SHP77 treated with DMSO at 0.1 percent for 48 hours (cell line): ENCODE results near the gene POFUT2.

ENCODE experiments used
- DNase-seq: peaks from one replicate; lab custom pipeline; 2025; lab: John Stamatoyannopoulos, UW

Gene POFUT2

DNA sequence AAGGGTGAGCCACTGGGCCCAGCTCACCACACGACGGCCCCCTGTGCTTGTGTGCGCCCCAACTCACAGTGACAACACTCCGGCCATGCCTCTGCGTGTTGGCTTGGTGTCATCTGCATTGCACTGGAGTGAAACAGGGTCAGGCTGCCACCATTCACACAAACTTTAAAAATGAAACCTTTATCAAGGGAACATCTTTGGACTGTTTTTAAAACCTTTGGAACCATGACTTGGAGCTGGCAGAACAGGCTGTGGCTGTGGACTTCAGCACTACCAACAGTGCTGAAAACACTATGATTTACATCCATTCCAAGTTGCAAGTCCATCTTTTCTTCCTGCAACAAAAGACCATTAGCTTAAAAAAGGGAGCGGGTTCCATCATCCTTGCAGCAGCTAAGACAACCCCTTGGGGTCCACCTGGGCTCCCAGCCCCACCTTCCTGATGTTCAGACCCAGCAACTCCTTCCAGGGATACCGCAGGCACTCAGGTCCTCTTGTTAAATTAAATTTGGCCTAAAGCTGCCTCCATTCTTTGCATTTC, 25.6 kb downstream of the POFUT2 start:
- DNase-seq: no peak

DNA sequence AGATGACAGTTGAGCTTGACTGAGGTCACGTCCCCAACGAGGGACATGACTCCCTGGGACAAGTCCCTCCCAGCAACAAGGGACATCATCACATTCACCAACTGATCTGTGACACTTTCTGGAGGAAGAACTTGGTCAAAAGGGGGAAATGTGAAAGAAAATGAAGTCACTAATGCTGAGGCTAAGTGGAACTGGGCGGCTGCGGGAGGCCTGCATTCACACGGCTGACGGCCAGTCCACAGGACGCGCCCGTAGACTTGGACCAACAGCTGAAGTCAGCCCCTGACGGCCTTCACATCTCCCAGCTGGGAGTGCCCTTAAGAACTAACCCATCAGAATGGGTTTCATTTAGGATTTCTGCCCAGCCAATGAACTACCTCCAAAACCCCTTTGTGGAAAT, 26.6 kb downstream of the POFUT2 start:
- no peak for DNase-seq

DNA sequence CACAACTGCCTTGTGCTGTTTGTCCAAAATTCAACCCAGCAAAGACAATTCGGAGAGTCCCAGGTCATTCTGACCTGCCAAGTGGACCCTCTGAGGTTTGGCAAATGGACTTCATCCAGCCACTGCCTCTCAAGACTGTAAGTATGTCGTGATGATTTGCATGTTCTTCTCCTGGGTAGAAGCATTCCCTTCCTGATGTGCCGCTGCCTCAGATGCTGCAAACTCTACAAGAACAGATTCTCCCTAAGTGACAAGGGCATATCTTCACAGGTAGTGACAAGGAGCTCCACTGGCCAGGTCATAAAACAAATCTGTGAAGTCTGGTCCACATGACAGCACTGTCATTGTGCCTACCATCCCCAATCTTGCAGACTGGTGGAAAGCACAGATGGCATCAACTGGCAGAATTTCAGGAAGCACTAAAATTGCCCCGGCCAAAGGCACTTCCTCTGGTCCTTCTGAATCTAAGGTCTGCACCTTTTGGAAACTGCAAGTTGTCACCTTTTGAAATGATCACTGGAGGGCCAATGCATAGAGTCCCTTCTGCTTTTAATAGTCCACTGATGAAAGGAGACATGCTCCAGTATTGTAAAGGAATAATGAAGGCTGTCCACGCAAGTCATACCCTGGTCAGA, 27.4 kb downstream of the POFUT2 start:
- DNase-seq: no peak

DNA sequence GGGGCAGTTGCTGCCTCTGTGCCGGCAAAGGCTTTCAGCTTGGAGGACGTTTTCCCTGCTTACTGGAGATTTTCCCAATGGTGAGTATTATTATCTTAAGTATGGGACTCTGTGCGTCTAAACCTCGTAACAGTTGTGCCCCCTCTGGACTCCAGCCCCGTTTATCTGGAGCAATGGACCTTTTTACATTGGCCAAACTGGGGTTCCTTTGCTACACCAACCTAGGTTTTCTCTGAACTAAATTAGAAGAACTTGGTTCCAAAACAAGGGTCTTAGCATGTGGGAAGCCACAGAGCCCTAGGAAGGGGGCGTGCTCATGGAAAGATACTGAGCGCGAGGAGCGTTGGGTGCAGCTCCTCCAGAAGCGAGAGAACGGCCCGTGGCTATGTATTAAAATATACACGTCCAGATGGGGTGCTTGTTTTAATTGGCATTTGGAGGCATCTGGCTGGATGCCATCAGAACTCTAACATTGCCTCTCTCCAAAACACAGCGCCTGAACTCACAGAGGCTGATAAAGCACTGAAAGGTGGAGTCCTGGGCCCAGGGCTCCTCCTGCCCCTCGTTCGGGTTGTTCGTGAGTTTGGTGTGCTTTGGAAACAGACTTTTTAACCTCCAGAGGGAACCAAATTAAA, 28.4 kb downstream of the POFUT2 start:
- DNase-seq: no peak

DNA sequence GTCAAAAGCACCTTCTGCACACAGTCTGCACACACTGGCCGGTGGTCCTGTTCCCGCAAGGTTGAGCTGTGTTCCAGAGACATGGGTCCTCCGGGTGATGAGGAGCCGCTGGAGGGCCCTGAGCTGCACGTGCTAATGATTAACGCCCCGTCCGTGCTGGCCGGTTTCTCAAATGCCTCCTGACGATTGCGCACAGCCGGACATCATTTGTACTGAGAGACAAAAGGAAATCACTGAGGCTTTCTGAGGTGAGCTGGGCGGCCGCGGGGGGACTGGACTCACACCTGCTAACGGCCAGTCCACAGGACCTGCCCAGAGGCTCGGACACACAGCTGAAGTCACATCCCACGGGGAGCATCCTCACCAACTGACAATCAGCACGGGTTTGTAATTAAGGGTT, 29.2 kb downstream of the POFUT2 start:
- no peak for DNase-seq

DNA sequence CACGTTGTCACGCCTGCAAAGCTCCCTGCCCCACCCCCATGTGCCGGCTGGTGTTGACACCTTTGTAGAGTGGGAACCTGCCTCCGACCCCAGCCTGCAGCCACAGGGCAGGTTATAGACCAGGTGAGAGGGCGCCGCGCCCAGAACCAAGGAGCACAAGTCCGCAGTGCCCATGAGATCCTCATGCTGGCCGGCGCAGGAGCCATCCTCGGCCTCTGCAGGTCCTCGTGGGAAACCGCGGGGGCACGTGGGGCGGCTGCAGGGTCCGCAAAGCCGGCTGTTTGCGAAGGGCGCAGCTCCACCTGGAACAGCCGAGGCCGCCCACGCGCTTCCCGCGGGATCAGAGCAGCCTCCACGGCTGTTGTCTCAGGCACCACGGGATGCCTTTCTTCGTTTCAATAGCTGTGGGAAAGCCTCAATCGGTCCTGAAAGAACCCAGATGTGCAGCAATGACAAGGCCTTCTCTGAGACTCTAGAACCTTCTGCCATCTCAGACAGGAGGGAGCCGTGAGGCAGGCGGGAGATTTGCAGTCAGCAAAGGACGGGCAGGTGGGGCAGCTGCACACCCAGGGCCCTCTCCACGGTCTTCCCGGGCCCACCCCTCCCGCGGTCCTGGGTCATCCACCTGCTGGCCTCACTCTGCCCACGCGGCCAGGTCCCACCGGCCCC, 29.9 kb downstream of the POFUT2 start:
- DNase-seq: no peak

DNA sequence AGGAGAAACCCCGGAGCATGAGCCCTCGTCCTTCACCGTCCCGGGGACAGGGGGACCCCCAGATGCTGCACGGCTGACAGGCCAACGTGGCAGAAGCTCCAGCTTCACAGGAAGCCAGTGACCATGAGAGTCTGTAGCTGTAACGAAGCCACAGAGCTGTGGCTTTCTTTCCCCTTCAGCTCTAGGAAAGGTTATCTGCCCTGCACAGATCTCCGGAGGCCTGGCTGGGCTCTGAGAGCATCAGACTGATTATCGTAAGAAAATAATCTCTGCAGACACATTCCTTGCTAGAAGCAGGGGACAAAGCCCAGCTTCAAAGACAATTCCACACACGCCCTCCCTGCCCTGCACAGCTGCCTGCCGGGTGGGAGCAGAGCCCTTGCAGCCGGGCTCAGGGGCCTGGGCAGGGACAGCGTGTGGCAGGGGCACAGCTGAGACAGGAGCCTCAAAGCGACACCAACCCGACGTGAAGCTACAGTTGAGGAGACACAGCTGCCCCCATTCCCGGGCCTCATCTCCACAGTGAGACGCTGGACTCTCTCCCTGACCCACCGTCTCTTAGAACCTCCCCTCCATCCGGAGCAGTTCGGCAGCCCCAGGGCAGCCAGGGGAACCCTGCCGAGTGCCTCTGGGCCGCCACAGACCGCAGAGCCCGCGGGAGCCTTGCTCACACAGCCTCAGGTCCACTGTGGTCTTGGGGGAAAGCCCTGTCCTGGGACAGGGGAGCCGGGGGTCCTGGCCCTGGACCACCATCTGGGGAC, 30.6 kb downstream of the POFUT2 start:
- no peak for DNase-seq

DNA sequence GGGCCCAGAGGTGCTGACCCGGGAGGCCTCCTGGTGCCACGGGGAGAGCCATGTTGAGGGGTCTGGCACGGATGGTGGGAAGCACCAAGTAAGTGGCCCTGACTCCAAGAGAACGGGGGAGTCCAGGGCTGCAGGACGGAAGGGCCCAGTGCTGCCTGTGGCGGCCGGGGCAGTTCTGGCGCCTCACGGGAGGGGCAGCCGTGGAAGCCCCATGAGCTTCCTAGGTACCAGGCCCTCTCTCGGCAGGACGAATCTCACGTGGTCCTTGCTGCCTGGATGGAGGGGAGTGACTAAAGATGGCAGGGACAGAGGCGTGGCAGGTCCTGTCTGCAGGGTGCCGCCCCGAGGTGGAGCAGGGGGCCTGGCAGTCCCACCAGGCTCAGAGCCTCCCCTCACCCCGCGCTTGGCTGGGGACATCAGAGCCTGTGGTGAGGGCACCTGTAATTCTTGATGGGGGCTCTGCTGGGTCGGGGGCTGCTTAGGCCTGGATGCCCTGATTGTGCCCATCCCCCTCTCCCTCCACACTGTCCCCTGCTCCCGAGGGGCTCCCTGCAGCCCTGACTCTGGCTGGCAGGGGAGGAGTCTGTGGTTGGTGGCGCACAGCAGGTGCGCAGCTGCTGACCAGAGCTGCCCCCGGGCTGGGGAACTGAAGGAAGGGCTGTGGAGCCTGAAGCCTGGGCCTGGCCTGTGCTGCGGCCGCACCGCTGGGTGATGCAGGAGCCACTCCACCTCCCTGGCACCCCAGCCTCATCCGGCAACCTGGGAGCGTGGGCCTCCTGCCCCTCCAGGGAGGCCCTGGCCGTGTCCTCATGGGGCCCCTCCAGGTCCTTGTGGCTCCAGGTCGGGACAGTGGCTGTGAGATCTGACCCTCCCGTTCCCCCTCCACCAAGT, 31.4 kb downstream of the POFUT2 start:
- no peak for DNase-seq

DNA sequence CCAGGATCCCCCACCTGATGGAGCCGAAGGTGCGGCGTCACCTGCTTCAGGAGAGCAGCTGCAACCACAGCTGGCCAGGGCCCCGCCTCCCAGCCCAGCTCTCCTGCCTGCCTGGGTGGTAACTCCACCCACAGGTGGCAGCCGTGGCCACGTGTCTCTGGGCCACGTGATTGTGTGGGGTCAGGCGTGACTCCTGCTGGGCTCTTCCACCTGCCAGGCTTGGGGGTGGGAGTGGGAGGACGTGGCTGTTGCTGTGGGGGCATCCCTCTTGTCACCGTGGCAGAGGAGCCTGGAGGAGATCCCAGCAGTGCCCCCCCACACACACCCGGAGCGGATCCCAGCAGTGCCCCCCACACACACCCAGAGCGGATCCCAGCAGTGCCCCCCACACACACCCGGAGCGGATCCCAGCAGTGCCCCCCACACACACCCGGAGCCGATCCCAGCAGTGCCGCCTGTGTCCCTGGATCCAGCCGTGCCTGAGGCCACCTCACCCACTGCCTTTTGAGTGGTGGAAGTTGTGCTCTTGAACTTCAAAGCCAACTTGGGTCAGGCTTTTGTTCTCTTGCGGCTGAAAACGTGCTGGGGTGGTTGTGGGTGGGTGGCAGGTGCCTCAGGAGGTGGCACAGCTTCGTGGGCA, 32.2 kb downstream of the POFUT2 start:
- DNase-seq: no peak

DNA sequence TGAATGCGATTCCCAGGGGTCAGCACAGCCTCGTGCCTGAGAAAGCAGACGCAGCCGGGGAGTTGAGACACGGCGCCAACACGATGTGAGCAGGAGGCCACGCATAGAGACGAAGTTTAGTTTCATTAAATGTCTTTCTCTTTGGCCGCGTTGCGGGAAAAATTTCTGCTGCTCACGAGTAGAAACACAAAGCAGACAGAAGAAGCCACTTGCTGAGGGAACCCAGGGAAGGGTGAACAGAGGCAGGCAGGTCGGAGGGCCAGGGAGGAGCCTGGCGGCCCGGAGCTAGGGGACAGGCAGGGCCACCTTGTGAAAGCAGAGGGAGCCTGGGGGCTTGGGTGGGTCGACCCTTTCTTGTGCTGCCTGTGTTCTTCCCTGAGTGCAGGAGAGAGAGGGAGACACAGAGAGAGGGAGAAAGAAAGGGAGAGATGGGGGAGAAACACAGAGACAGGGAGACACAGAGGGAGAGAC, 33.2 kb downstream of the POFUT2 start:
- DNase-seq: no peak

DNA sequence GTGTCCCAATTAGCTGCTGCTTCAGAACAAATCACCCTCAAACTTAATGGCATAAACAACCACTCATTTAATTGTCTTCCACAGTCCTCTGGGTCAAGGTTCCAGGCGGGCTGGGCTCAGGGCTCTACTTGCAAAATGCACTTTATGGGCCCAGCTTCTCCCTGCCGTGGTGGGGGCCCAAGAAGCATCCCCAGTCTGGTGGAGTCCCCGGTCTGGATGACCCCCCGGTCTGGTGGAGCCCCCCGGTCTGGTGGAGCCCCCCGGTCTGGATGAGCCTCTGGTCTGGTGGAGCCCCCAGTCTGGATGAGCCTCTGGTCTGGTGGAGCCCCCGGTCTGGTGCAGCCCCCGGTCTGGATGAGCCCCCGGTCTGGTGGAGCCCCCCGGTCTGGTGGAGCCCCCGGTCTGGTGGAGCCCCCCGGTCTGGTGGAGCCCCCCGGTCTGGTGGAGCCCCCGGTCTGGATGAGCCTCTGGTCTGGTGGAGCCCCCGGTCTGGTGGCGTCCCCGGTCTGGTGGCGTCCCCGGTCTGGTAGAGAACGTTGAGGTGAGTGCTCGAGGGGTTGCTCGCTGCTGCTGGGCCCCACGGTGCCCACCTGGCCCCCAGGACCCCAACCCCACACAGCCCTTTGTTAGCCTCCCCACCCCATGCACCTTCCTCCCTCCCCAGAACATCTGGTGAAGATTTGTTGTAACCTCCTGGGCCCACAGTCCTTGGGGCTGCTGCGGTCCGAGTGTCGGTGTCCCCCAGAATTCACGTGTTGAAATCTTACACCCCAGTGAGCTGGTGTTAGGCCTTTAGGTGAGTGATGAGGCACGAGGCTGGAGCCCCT, 33.8 kb downstream of the POFUT2 start:
- no peak for DNase-seq

DNA sequence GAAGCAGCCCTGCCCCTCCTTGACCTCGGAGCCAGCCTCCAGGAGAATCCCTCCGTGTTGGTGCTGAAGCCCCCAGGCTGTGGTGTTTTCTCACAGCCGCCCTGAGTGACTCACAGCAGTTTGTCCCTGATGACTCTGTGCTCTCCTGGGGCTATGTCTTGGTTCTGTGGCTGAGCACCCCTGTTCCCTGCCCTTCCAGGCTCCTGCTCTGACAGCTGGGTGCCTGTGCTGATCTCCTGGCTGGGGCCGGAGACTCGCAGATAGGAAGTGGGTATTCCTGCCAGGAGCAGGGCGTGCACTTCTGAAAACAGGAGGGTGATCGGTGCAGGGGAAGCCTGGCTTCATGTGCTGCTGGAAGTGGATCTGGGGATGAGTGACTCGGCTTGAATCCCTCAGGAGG, 34.5 kb downstream of the POFUT2 start:
- no peak for DNase-seq

DNA sequence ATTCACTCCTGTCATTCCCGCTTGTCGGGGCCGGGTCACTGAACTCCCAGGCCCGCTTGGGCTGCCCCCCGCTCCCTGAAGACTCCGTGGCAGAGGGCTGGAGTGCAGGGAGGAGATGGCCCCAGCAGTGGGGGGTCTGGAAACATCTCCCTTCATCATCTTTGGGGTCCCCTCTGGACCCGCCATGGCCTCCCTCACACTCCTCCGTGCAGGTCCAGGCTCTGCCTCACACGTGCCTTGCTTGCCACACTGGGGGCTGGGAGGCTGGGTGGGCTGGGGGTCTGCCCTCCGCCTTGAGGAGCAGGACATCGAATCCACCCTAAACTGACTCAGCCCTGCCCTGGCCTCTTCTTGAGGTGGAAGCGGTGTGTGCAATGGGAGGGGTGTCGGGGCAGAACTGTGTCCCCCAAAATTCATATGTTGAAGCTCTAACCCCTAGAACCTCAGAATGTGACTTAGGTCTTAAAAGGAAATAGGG, 35.2 kb downstream of the POFUT2 start:
- DNase-seq: no peak

DNA sequence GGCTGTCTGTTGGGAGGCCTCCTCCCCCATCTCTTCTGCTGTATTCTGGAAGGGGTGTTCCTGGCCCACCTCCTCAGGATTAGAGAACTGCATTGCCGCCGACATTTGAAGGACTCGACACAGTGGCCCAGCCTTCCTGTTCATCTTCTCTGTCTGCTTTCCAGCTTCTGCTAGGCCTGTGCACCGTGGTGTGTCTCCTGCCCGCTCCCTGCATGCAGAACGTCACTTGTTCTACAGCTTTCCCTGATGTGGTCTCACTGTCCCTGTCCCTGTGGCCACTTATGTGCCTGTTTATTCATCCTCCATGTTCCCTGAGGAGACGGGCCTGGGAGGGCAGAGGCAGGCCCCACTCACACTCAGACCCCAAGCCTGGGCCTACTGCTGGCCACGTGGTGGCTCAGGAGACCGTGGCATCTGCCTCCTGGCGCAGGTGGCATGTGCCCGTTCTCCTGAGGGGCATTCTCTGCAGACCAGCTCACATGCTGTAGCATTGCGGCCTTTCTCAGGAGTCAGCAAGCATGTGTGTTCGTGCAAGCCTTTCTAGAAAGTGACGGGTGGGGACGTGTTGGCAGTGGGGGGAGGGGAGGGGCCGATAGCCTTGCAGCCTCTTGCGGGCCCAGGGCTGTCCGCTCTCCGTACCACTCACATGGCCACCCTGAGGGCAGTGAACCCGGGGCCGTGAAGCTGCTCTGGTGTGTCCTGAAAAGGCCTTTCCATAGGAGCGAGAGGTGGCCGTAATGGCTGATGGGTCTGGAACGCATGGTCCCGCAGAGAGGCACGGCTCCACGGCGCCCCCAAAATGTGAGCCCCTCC, 35.9 kb downstream of the POFUT2 start:
- no peak for DNase-seq

DNA sequence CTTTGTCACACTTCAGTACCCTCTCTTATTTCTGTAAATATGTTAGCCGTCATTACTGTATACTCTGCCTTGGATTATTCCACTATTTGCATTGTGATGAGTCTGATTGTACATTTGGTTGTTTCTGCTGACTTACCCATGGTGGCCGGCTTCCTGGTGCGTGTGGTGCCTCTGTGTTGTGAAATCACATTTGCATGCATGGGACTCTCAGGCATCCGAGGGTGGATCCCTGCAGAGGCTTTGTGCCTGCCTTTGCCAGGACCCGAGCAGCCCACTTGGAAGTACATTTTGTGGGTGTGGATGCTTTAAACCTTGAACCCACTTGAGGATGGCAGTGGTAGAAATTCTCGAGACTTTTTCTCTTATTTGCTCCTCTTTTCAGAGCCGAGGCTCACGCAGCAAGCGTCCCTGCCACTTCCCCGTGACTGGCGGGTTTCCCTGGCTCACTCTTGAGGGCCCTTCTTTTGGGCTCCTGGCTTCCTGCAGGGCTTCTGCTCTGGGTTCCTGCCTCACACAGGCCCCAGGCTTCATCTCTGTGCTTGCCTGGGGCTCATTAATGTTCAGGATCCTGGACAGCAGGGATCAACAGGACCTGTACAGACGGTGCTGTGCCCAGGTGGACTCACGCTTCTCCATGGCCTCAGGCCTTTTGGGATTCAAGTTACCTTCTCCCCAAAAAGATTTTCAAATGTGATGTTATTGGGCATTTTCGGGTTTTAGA, 36.6 kb downstream of the POFUT2 start:
- DNase-seq: no peak

DNA sequence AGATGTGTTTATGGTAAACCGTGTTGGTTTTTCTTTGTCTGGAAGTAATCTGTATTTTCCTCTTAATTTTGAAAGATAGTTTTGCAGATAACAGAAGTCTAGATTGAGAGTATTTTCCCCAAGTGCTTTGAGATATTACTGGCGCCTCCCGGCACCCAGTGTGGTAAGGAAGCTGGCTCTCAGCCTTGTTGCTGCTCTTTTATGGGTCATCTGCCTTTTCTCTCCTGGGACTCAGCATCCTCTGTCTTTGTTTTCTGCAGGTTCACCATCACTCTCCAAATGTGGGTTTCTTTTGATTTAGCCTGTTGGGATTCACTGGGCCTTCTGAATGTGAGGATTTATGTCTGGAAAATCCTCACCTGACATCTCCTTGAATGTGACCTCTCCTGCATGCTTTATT, 37.4 kb downstream of the POFUT2 start:
- DNase-seq: no peak

DNA sequence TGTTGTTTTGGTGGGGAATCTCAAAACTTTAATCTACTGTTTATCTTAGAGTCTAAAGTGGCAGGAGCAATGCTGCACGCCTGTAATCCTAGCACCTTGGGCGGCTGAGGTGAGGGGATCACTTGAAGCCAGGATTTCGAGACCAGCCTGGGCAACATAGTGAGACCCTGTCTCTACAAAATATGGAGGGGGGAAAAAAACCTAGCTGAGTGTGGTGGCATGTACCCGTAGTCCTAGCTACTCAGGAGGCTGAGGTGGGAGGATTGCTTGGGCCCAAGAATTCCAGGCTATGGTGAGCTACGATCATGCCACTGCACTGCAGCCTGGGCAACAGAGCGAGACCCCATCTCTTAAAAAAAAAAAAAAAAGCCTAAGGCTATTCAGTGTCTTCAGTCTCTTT, 38.1 kb downstream of the POFUT2 start:
- no peak for DNase-seq

DNA sequence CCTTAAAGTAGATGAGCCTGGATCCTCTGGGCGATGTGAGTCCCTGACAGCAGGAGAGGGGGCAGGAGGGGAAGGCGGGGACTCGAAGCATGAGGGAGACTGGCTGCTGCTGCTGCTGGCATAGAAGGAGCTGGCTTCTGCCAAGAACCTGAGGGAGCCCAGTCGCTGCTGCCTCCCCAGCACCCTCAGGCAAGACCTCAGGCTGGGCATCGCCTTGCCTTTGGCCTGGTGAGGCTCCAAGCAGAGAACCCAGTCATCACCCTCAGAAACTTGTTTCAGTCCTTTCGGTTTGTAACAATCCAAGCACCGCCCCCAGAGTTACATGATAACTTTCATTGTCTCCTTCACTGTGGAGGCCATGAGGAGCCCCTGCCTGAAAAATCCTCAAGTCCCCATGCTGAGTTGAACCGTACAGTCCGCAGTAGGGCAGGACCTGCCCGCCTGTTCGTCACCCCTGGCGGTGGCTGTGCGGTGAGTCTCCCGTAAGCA, 38.8 kb downstream of the POFUT2 start:
- DNase-seq: no peak
